Posterior vena cava (tissue), 2 donors: ENCODE data around the gene AMDHD1. TPM values are rescaled to one million over a fixed set of nuclear protein-coding genes. Genes with fewer than 3 reads are reported as not detected.

Source experiments
- total RNA-seq, 2 donors: library from RNA; stranded (reverse); fragmentation: NEBNext Ultra II Directional; extraction: Animal tissue kit (Norgen Biotek cat#: 25700); gene quantifications; one replicate each; pipeline ENCODE4 v1.2.1, GENCODE V29; 2021
- donor health status: DM: yes; HTN: yes; CAD: no.
- donor health status: DM: yes; HTN: yes; CAD: no.

The AMDHD1 gene
- total RNA-seq, 2 donors from 2014 or later, result 0.29 to 0.46 TPM

Other genes with a start within 250 kb of the AMDHD1 start
- gene NTN4, start 152.6 kb upstream of the AMDHD1 start, total RNA-seq, result 10 to 100 TPM; 20.5 to 24.6 TPM
- gene SNRPF, start 84.4 kb upstream of the AMDHD1 start, total RNA-seq, result 10 to 100 TPM; 14.0 to 15.2 TPM
- gene CCDC38, start 717 bp upstream of the AMDHD1 start, total RNA-seq, result not detected
- gene HAL, start 53.0 kb downstream of the AMDHD1 start, total RNA-seq, result 1 to 10 TPM in 1 of 2 donors, under 1 TPM in 1; 0.29 to 1.2 TPM
- gene LTA4H, start 92.3 kb downstream of the AMDHD1 start, total RNA-seq, result 10 to 100 TPM; 38.2 to 38.4 TPM